Measurements from ENCODE around the gene LRRC47. TPM values are rescaled to one million over a fixed set of nuclear protein-coding genes. Genes with fewer than 3 reads are reported as not detected.
"Not testable (repeated sequence)": the region's sequence is repeated elsewhere in the genome, so short reads cannot be mapped to it uniquely, and the experiment has no call there.

LRRC47 gene
- total RNA-seq, 1 donor from 2014 or later = 52.3 TPM

DNA sequence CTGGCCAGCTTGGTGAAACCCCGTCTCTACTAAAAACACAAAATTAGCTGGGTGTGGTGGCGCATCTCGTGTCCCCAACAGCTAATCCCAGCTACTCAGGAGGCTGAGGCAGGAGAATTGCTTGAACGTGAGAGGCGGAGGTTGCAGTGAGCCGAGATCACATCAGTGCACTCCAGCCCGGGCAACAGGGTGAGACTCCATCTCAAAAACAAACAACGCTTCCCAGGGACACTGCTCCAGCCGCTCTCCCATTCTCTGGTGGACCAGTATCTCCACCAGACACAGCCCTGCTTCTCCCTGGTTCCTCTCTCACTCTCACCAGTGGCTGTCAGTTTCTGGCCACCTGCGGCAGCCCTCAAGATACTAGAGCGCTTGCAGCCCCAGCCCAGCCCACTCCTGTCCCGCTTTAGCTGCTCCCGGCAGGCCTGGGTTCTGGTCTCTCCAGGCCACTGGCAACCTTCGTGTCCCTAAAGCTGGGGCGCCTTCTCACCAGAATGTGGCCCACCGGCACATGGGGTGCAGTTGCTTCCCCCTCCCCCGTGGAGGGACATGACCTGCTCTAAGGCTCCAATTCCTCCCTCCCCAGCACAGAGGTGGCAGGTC, 20.9 kb upstream of the LRRC47 start:
- Mint-ChIP-seq H3K27ac (ENCODE audit: unreplicated experiment) (no peak overlapping the region), H3K9me3 (ENCODE audit: unreplicated experiment) (no peaks in the 10 kb centered on the region), H3K36me3 (ENCODE audit: unreplicated experiment) (peaks cover 30% of the 10 kb centered on the region), H3K4me1 (ENCODE audit: unreplicated experiment) (peaks cover 16% of the 10 kb centered on the region), H3K27me3 (ENCODE audit: unreplicated experiment) (no peaks in the 10 kb centered on the region), H3K4me3 (ENCODE audit: unreplicated experiment) (no peak overlapping the region)
- DNase-seq (ENCODE audit: extremely low spot score, unreplicated experiment) = no peak
- TF ChIP-seq, protein P1, sequence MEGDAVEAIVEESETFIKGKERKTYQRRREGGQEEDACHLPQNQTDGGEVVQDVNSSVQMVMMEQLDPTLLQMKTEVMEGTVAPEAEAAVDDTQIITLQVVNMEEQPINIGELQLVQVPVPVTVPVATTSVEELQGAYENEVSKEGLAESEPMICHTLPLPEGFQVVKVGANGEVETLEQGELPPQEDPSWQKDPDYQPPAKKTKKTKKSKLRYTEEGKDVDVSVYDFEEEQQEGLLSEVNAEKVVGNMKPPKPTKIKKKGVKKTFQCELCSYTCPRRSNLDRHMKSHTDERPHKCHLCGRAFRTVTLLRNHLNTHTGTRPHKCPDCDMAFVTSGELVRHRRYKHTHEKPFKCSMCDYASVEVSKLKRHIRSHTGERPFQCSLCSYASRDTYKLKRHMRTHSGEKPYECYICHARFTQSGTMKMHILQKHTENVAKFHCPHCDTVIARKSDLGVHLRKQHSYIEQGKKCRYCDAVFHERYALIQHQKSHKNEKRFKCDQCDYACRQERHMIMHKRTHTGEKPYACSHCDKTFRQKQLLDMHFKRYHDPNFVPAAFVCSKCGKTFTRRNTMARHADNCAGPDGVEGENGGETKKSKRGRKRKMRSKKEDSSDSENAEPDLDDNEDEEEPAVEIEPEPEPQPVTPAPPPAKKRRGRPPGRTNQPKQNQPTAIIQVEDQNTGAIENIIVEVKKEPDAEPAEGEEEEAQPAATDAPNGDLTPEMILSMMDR (IDR thresholded peaks at IDR 0.05) = no peak

DNA sequence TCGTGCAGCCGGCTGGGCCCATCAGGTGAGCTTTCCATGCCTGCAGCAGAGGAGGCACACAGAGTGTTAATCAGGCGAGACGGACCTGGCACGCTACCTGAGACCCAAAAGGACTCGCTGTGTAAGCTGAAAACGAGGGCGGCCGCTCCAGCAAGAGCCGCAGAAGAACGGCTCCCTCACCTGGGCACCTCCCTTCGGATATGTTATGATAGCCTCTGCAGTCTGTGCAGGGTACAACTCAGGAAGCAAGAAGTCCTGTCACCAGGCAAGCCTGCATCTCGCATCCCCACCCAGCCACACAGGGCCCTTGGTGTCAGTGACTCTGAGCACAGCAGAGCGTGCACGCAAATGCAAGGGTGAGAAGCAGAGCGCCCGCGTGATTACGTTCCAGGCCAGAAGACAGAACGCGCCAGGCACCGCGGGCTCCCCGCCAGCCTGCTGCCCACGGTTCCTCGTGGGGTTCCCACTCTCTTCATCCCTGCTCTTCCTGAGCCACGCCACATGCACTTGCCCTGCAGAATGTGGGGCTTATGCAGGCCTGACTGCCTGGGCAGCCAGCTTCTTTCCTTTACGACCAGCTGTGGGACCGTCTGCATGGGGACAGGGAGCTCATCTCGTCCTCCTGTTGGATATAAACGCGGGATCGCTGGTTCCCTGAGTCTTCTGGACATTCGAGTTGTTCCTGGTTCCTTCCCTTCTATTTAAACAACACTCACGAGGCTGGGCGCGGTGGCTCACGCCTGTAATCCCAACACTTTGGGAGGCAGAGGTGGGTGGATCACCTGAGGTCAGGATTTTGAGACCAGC, 20.2 kb upstream of the LRRC47 start:
- H3K4me3 Mint-ChIP-seq (ENCODE audit: unreplicated experiment) = no peak overlapping the region
- peaks cover 23% of the 10 kb centered on the region for H3K36me3 Mint-ChIP-seq (ENCODE audit: unreplicated experiment)
- no peak for DNase-seq (ENCODE audit: extremely low spot score, unreplicated experiment)
- no peaks in the 10 kb centered on the region for H3K27me3 Mint-ChIP-seq (ENCODE audit: unreplicated experiment)
- no peaks in the 10 kb centered on the region for H3K9me3 Mint-ChIP-seq (ENCODE audit: unreplicated experiment)
- TF ChIP-seq, protein P1 (IDR thresholded peaks at IDR 0.05) = no peak
- H3K27ac Mint-ChIP-seq (ENCODE audit: unreplicated experiment) = no peak overlapping the region
- peaks cover 18% of the 10 kb centered on the region for H3K4me1 Mint-ChIP-seq (ENCODE audit: unreplicated experiment)

DNA sequence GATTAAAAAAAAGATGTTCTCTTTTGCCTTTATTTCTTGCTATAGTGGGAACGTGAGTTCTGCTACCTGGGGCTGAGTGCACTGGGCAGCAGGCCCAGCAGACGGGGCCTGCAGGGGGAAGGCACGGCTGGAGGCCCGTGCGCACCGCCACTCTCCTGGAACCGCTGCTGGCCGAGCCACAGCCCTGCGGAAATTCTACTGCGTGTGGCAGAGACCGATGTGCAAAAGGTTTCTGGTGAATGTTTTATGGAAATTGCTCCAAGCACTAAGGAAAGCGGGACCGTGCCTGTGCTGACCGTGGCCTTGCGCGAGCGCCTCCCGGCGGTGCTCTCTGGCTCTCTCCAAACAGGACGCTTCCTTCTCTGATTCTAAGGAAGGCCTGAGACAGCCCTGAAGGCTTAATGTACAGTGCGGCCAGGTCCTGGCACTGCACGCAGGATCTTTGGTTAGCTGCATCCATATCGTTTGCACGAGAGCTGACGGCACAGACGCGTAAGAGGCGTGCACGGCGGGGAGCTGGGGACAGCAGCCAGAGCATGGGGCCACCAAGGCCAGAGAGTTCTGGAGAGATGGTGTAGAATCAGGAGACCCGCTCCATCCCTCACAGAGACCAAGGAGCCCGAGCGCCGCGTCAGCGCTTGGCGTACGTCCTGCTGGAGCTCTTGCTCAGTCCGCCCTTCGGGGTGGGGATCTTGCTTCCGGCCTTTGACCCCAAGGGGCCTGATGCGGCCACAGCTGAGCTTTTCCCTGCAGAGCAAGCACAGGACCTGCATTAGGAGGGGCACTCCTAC, 18.7 kb upstream of the LRRC47 start:
- DNase-seq (ENCODE audit: extremely low spot score, unreplicated experiment) = no peak
- Mint-ChIP-seq H3K4me3 (ENCODE audit: unreplicated experiment) (no peak overlapping the region), H3K27ac (ENCODE audit: unreplicated experiment) (no peak overlapping the region), H3K27me3 (ENCODE audit: unreplicated experiment) (no peaks in the 10 kb centered on the region), H3K4me1 (ENCODE audit: unreplicated experiment) (peaks cover 17% of the 10 kb centered on the region), H3K36me3 (ENCODE audit: unreplicated experiment) (peaks cover 14% of the 10 kb centered on the region), H3K9me3 (ENCODE audit: unreplicated experiment) (no peaks in the 10 kb centered on the region)
- TF ChIP-seq, protein P1 (IDR thresholded peaks at IDR 0.05) = no peak

DNA sequence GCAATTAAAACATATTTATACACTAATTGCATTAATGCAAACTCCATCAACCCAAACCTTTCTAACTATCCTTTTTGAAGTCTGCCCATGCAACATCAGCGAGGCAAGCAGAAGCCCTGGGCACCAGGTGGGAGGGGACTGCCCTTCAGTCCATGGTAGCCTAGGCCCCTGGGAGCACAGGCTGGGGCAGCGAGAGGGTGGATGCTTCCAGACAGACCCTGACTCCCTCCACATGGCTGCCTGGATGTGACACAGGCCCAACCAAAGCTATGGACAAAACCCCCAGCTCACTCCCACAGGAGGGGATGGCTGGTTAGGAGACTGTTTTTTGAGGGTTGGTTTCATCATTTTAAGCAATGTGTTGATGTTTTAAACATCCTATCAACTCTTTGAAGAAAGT, 17.8 kb upstream of the LRRC47 start:
- Mint-ChIP-seq H3K27ac (ENCODE audit: unreplicated experiment) (no peak overlapping the region), H3K9me3 (ENCODE audit: unreplicated experiment) (no peaks in the 10 kb centered on the region), H3K4me1 (ENCODE audit: unreplicated experiment) (peaks cover 8% of the 10 kb centered on the region), H3K4me3 (ENCODE audit: unreplicated experiment) (no peak overlapping the region), H3K36me3 (ENCODE audit: unreplicated experiment) (peaks cover 12% of the 10 kb centered on the region), H3K27me3 (ENCODE audit: unreplicated experiment) (no peaks in the 10 kb centered on the region)
- TF ChIP-seq, protein P1 (IDR thresholded peaks at IDR 0.05) = no peak
- DNase-seq (ENCODE audit: extremely low spot score, unreplicated experiment) = no peak

DNA sequence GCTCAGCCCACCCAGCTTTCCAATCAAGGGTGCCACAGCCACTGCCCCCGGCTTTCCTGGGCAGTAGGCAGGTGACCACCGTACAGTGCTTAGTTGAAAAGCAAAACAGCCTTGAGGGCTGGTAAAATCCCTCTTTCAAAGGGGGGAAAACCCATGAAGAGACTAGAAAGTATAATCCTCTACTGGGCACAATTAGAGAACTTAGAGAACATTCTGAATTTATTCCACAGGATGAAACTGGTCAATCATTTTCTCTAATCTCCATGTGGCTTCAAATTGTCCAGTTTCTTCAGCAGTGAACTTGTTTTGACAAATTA, 15.3 kb upstream of the LRRC47 start:
- H3K36me3 Mint-ChIP-seq (ENCODE audit: unreplicated experiment) = peaks cover 8% of the 10 kb centered on the region
- H3K4me1 Mint-ChIP-seq (ENCODE audit: unreplicated experiment) = peaks cover 5% of the 10 kb centered on the region
- H3K4me3 Mint-ChIP-seq (ENCODE audit: unreplicated experiment) = no peak overlapping the region
- TF ChIP-seq, protein P1 (IDR thresholded peaks at IDR 0.05) = no peak
- H3K9me3 Mint-ChIP-seq (ENCODE audit: unreplicated experiment) = no peaks in the 10 kb centered on the region
- H3K27me3 Mint-ChIP-seq (ENCODE audit: unreplicated experiment) = no peaks in the 10 kb centered on the region
- no peak overlapping the region for H3K27ac Mint-ChIP-seq (ENCODE audit: unreplicated experiment)
- DNase-seq (ENCODE audit: extremely low spot score, unreplicated experiment) = no peak

DNA sequence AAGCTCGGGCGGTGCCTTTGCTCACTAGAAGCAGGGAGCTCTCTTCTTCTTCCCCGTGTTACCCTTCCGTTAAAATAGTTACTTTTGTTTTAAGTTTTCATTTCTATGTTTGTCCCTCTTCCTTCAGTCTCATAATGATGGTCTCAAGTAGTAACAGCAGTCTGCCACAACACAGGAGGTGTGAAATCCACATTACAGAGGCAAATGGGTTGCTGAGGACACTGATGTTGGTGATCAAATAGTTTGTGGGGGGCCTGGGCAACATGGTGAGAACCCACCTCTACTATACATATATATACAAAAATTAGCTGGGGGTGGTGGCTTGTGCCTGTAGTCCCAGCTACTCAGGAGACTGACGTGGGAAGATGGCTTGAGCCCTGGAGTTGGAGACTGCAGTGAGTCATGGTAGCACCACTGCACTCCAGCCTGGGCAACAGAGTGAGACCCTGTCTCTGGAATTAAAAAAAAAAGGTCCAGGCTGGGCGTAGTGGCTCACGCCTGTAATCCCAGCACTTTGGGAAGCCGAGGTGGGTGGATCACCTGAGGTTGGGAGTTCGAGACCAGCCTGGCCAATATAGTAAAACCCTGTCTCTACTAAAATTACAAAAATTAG, 14.0 kb upstream of the LRRC47 start:
- H3K27ac Mint-ChIP-seq (ENCODE audit: unreplicated experiment); H3K27me3 Mint-ChIP-seq (ENCODE audit: unreplicated experiment); H3K4me1 Mint-ChIP-seq (ENCODE audit: unreplicated experiment); H3K9me3 Mint-ChIP-seq (ENCODE audit: unreplicated experiment); H3K4me3 Mint-ChIP-seq (ENCODE audit: unreplicated experiment); H3K36me3 Mint-ChIP-seq (ENCODE audit: unreplicated experiment); DNase-seq (ENCODE audit: extremely low spot score, unreplicated experiment): not testable (repeated sequence)
